Activated naive CD4-positive, alpha-beta T cell treated with Interleukin-2 at 50 U/mL for 16 hours (primary cell): ENCODE data around the gene SGCA.
A peak's percentile ranks its signal among the peaks of the same experiment; 100 is the strongest.

ENCODE experiments used
- DNase-seq: peaks from one replicate; pipeline ENCODE4 v3.0.0-alpha.2; 2020

Gene SGCA

GRCh38 chr17:50210240-50211225 is 44.7 kb downstream of the SGCA start:
- DNase-seq = no peak

GRCh38 chr17:50211249-50212120 is 45.7 kb downstream of the SGCA start:
- DNase-seq = no peak

DNA sequence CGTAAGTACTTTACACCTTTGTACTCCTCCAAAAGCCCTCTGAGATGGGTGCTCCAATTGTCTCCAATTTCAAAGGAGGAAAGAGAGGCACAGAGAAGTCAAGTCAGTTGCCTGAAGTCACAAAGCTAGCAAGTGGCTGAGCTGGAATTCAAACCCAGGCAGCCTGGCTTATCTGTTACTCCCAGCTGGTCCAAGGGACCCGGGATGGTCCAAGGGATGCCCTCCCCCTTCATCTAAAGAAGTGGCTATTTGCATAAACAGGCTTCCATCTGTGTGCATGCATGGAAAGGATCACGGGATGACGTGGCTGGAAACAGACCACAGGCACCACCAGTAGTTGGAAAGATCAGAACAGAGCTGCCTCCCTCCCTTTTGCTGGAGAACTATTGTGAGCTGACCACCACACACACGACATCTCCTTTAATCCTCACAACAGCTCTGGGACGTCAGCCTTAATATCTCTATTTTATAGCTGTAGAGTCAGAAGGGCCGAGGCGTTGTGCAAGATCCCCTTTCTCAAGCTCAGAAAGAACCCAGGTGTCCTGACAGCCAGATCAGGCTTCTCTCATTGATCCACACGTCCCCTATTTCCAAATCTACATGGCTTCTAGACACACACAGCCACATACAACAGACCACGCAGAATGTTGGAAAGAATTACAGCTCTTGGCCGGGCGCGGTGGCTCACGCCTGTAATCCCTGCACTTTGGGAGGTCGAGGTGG is 46.5 kb downstream of the SGCA start:
- no peak for DNase-seq

GRCh38 chr17:50213026-50214022 is 47.5 kb downstream of the SGCA start:
- peak; percentile 17 for DNase-seq

DNA sequence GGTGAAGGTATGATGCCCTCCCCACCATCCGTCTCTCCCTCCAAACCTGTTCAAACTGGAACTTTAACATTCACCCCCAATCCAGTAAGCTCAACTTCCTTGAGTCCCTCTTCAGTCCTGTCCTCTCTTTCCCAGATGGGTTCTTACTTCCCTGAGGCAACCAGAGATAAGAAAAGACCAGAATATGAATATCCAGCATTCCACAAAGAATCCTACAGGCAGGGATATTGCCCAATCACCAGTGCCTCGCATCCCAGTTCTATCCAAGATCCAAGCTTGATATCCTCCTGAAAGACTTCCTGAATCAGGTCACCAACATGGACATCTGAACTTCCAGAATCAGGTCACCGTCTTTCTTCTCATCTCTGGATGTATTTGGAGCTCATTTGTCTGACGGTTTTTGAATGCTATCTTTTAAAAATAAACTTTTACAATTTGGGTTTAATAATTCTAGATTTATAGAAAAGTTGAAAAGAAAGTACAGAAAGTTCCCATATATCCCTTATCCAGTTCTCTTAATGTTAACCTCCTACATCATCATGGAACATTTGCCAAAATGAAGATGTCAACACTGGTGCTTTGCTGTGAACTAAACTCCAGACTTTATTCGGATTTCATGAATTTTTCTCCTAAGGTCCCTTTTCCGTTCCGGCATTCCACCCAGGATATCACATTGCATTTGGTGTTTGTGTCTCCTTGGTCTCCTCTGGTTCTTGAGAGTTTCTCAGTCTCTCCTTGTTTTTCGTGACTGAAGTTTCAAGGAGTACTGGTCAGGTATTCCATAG is 49.4 kb downstream of the SGCA start:
- no peak for DNase-seq

DNA sequence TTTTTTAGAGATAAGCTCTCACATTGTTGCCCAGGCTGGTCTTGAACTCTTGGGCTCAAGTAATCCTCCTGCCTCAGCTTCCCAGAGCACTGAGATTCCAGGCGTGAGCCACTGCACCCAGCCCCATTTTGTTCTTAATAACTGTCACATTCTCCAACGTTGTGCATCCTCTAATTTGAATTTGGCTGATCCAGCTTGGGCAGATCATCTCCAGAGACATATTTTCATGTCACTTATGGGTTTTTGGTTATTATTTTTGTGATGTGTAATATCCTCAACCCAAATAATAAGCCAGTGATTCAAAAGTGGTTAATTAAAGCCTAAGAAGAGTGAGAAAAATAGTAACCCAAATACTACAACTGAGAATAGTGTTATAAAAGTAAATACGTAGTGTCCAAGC is 51.8 kb downstream of the SGCA start:
- DNase-seq = no peak

- DNase-seq = no peak
Measured at GRCh38 chr17:50218071-50218759, 52.4 kb downstream of the SGCA start.

DNA sequence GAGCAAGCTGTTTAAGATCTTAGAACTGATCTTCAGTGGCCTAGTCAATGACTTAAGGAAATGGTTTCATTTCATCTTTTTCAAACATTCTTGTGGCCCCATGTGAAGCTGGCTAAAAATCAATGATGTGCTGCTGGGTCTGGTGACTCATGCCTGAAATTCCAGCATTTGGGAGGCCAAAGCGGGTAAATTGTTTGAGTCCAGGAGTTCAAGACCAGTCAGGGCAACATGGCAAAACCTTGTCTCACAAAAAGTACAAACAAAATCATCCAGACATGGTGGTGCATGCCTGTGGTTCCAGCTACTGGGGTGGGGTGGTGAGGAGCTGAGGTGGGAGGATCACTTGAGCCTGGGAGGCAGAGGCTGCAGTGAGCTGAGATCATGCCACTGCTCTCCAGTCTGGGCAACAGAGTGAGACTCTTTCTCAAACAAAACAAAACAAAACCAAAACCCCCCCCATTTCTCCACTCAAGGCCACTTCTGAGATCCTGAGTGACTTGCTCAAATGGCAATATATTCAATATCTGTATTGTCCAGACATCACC is 53.0 kb downstream of the SGCA start:
- DNase-seq = no peak

- no peak for DNase-seq
Measured at GRCh38 chr17:50219342-50219741, 53.5 kb downstream of the SGCA start.

DNA sequence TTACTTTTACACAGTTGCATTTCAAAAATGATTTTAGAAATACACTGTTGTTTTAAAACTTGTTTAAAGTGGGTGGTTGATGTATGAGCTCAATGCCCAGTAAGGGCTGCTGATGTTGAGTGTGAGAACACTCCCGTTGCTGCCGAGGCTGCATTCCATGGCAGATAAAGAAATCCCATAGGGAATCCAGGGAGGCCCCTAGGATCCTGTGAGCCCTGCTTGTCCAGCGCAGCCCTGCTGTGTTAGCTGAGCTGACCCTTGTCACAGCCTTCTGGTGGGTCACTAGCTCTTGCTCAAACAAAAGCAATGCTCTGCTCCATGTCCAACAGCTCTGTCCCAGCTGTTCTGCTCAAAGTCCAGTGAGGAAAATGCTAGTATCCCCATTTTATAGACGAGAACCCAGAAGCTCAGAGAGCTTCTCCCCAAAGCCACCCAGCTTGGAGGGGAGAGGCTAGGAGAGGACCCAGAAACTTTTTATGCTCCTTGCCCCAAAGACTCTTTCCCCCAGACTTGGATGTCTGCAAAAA is 54.2 kb downstream of the SGCA start:
- no peak for DNase-seq

GRCh38 chr17:50220811-50221210 is 55.0 kb downstream of the SGCA start:
- DNase-seq = no peak

DNA sequence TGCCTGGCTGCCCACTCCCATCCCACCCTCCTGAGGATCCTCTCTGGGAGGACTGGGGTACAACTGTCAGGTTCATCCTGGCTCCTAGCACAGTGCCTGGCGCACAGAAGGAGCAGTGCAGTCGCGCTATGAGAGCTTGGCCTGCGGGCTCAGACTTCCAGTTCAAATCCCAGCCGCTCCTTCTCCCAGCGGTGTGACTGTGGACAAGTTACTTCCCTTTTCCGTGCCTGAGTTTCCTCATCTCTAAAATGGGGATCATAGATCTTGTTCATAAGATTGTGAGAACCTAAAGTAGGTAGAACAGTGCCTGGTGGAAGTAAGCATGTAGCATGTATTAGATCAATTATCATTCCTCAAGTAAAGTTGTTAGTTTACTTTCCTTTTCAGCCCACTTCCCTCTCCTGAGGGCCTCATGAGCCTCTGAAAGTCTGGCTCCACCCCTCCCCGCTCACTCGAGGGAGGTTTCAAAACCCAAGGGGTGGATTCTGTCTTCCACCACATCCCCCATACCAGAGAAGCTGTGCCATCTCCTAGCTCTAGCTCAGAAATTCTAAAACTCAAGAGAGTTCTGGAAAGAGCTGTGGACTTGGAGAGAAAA is 55.6 kb downstream of the SGCA start:
- no peak for DNase-seq

GRCh38 chr17:50221864-50222545 is 56.2 kb downstream of the SGCA start:
- no peak for DNase-seq

DNA sequence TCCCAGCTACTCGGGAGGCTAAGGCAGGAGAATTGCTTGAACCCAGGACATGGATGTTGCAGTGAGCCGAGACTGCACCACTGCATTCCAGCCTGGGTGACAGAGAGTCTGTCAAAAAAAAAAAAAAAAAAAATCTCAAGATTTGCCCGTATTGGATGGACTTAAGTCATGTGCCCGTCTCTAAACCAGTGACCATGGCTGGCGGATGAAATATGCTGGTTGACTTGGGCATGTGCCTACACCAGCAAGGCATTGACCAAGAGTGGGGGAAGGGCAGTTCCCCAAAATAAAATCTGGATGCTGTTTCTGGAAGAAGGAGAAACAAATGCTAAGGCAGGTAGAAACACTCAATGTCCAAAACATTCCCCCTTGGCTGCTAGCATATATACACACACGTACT is 57.1 kb downstream of the SGCA start:
- no peak for DNase-seq
